BLaER1 (cell line): ENCODE measurements around the gene MRGPRF.

Experiments used
- H3K27ac ChIP-seq: shearing (Covaris generic); formaldehyde crosslinking; 2 replicates; pipeline ENCODE4 v1.8.1; 2022
- H3K27me3 ChIP-seq: shearing (Covaris generic); formaldehyde crosslinking; 2 replicates; pipeline ENCODE4 v1.8.1; 2022
- H3K36me3 ChIP-seq: shearing (Covaris generic); formaldehyde crosslinking; 2 replicates; pipeline ENCODE4 v1.8.1; 2022
- H3K4me1 ChIP-seq: shearing (Covaris generic); formaldehyde crosslinking; 2 replicates; pipeline ENCODE4 v1.8.1; 2022
- H3K4me2 ChIP-seq: shearing (Covaris generic); formaldehyde crosslinking; 2 replicates; pipeline ENCODE4 v1.8.1; 2022
- H3K4me3 ChIP-seq: shearing (Covaris generic); formaldehyde crosslinking; 2 replicates; pipeline ENCODE4 v1.8.1; 2022
- H3K9ac ChIP-seq: shearing (Covaris generic); formaldehyde crosslinking; 2 replicates; pipeline ENCODE4 v1.8.1; 2022
- H3K9me3 ChIP-seq: shearing (Covaris generic); formaldehyde crosslinking; 2 replicates; pipeline ENCODE4 v1.8.1; 2022
- H4K20me1 ChIP-seq: shearing (Covaris generic); formaldehyde crosslinking; 2 replicates; pipeline ENCODE4 v1.8.1; 2022
- Cebpa-rat ChIP-seq: shearing (Covaris generic); IDR thresholded peaks from 2 replicates; pipeline ENCODE4 v1.8.1; 2022

Gene MRGPRF

GRCh38 chr11:68990995-68991780, 21.9 kb downstream of the MRGPRF start:
- no peaks in the 10 kb centered on the region for H3K9me3 ChIP-seq

GRCh38 chr11:68989936-68990606, 23.0 kb downstream of the MRGPRF start:
- Histone ChIP-seq H3K27ac (no peak overlapping the region), H3K9ac (no peak overlapping the region), H3K27me3 (no peaks in the 10 kb centered on the region), H3K4me2 (no peak overlapping the region), H3K9me3 (no peaks in the 10 kb centered on the region), H4K20me1 (no peaks in the 10 kb centered on the region), H3K36me3 (no peaks in the 10 kb centered on the region), H3K4me3 (no peak overlapping the region), H3K4me1 (no peaks in the 10 kb centered on the region)
- TF ChIP-seq Cebpa-rat = no peak

More at GRCh38 chr11:68990995-68991780, 21.9 kb downstream of the MRGPRF start:
- no peak overlapping the region for H3K27ac ChIP-seq
- no peak for TF ChIP-seq Cebpa-rat
- no peaks in the 10 kb centered on the region for H3K36me3 ChIP-seq
- H3K4me3 ChIP-seq = no peak overlapping the region
- no peak overlapping the region for H3K9ac ChIP-seq
- H3K4me1 ChIP-seq = no peaks in the 10 kb centered on the region
- H4K20me1 ChIP-seq = no peaks in the 10 kb centered on the region
- H3K27me3 ChIP-seq = no peaks in the 10 kb centered on the region
- no peak overlapping the region for H3K4me2 ChIP-seq

- Histone ChIP-seq H3K27me3 (no peaks in the 10 kb centered on the region), H3K4me3 (no peak overlapping the region), H4K20me1 (no peaks in the 10 kb centered on the region), H3K27ac (no peak overlapping the region), H3K9me3 (no peaks in the 10 kb centered on the region), H3K9ac (no peak overlapping the region), H3K4me2 (no peak overlapping the region), H3K4me1 (no peaks in the 10 kb centered on the region), H3K36me3 (no peaks in the 10 kb centered on the region)
- no peak for TF ChIP-seq Cebpa-rat
These were observed 24.6 kb downstream of the MRGPRF start for GRCh38 chr11:68988491-68988890.

- H3K4me1 ChIP-seq = no peaks in the 10 kb centered on the region
- H3K9me3 ChIP-seq = peaks cover 4% of the 10 kb centered on the region
- H3K27ac ChIP-seq = no peak overlapping the region
- H3K4me3 ChIP-seq = no peak overlapping the region
- no peaks in the 10 kb centered on the region for H4K20me1 ChIP-seq
- no peak overlapping the region for H3K4me2 ChIP-seq
- no peak overlapping the region for H3K9ac ChIP-seq
- no peaks in the 10 kb centered on the region for H3K36me3 ChIP-seq
- TF ChIP-seq Cebpa-rat = no peak
- H3K27me3 ChIP-seq = no peaks in the 10 kb centered on the region
These were observed 25.8 kb downstream of the MRGPRF start for GRCh38 chr11:68987211-68987610.

GRCh38 chr11:68983801-68984200, 29.2 kb downstream of the MRGPRF start:
- Histone ChIP-seq H3K27me3 (peaks cover 4% of the 10 kb centered on the region; the same call in 1 of the 2 replicates), H3K4me3 (no peak overlapping the region), H3K4me1 (peaks cover 21% of the 10 kb centered on the region), H3K9me3 (peaks cover 12% of the 10 kb centered on the region), H3K36me3 (no peaks in the 10 kb centered on the region), H3K9ac (no peak overlapping the region), H3K27ac (no peak overlapping the region), H3K4me2 (no peak overlapping the region), H4K20me1 (peaks cover 20% of the 10 kb centered on the region)
- no peak for TF ChIP-seq Cebpa-rat

- H3K4me3 ChIP-seq = no peak overlapping the region
- peaks cover 32% of the 10 kb centered on the region for H3K4me1 ChIP-seq
- H3K36me3 ChIP-seq = no peaks in the 10 kb centered on the region
- TF ChIP-seq Cebpa-rat = no peak
- H3K27me3 ChIP-seq = peaks cover 16% of the 10 kb centered on the region; the same call in 1 of the 2 replicates
- no peak overlapping the region for H3K4me2 ChIP-seq
- H3K27ac ChIP-seq = no peak overlapping the region
- H3K9me3 ChIP-seq = peaks cover 12% of the 10 kb centered on the region
- peaks cover 36% of the 10 kb centered on the region for H4K20me1 ChIP-seq
- no peak overlapping the region for H3K9ac ChIP-seq
These were observed 30.9 kb downstream of the MRGPRF start for GRCh38 chr11:68982134-68982533.

GRCh38 chr11:68980776-68981065, 32.3 kb downstream of the MRGPRF start, which contains the start of gene MRGPRD:
Gene MRGPRD, minus strand, starts transcription at chr11:68980986. Its CDS starts 0 bp downstream, at chr11:68980986.
- Histone ChIP-seq H3K4me3 (peak within 1 kb of the TSS; percentile 30; the same call in 1 of the 2 replicates), H3K4me2 (peak within 1 kb of the TSS; percentile 95), H3K9ac (no peak within 1 kb of the TSS), H3K9me3 (peaks cover 12% of the 10 kb centered on the region), H4K20me1 (peaks cover 36% of the 10 kb centered on the region), H3K4me1 (peaks cover 32% of the 10 kb centered on the region), H3K27me3 (peaks cover 16% of the 10 kb centered on the region; the same call in 1 of the 2 replicates), H3K27ac (no peak within 1 kb of the TSS), H3K36me3 (no peaks in the 10 kb centered on the region)
- TF ChIP-seq Cebpa-rat = no peak

GRCh38 chr11:68979931-68980775, 32.9 kb downstream of the MRGPRF start:
- H3K4me1 ChIP-seq = peaks cover 32% of the 10 kb centered on the region
- no peak overlapping the region for H3K9ac ChIP-seq
- H3K27ac ChIP-seq = no peak overlapping the region
- H4K20me1 ChIP-seq = peaks cover 36% of the 10 kb centered on the region
- peaks cover 16% of the 10 kb centered on the region; the same call in 1 of the 2 replicates for H3K27me3 ChIP-seq
- peak overlapping the region; percentile 95 for H3K4me2 ChIP-seq
- TF ChIP-seq Cebpa-rat = no peak
- peak overlapping the region; percentile 30; the same call in 1 of the 2 replicates for H3K4me3 ChIP-seq
- H3K9me3 ChIP-seq = peaks cover 12% of the 10 kb centered on the region
- no peaks in the 10 kb centered on the region for H3K36me3 ChIP-seq

- no peak for TF ChIP-seq Cebpa-rat
- Histone ChIP-seq H3K27me3 (peaks cover 16% of the 10 kb centered on the region; the same call in 1 of the 2 replicates), H3K9ac (no peak overlapping the region), H3K4me2 (peak overlapping the region; percentile 95), H3K4me1 (peaks cover 32% of the 10 kb centered on the region), H3K9me3 (peaks cover 12% of the 10 kb centered on the region), H3K4me3 (no peak overlapping the region), H3K27ac (no peak overlapping the region), H3K36me3 (no peaks in the 10 kb centered on the region), H4K20me1 (peaks cover 36% of the 10 kb centered on the region)
These were observed 34.0 kb downstream of the MRGPRF start for GRCh38 chr11:68978931-68979594.
